HepG2 (cell line): ENCODE measurements around the gene FEM1C. TPM values are rescaled to one million over a fixed set of nuclear protein-coding genes. Genes with fewer than 3 reads are reported as not detected.

Source experiments
- FOXC1 ChIP-seq: sonication (generic); formaldehyde crosslinking; IDR thresholded peaks from 2 replicates; pipeline ENCODE4 v1.8.0; 2022; ENCODE audit warnings: mild to moderate bottlenecking, missing genetic modification reagents, borderline replicate concordance
- GATAD2A ChIP-seq: IDR thresholded peaks from 2 replicates; pipeline ENCODE4 v1.6.1; 2016
- NFATC3 ChIP-seq: sonication (generic); formaldehyde crosslinking; IDR thresholded peaks from 2 replicates; pipeline ENCODE4 v1.5.1; 2020; ENCODE audit warnings: mild to moderate bottlenecking, missing genetic modification reagents
- POLR2A ChIP-seq, 2 experiments: IDR thresholded peaks; 2 replicates each; pipeline ENCODE4 v1.6.1; 2011; ENCODE audit warnings: low read depth in 2 of 2, low read length in 2 of 2, mild to moderate bottlenecking in 1 of 2, moderate library complexity in 1 of 2; ENCODE audit not compliant: insufficient read depth in 1 of 2
- polyA plus RNA-seq, 8 experiments: library from polyadenylated mRNA; depleted of rRNA in 3 of 8; stranded (reverse) in 7 of 8; unstranded in 1 of 8; fragments of >200 nt; fragmentation: Illumina TruSeq in 4 of 8; extraction: Trizol in 4 of 8; gene quantifications; 2 replicates each; pipeline versions ENCODE4 v1.2.1 to v1.2.3, GENCODE V29; 2011 to 2016; ENCODE audit warnings: low read depth in 4 of 8, missing spikeins in 1 of 8, mixed read lengths in 1 of 8; ENCODE audit not compliant: insufficient read depth in 1 of 8
- total RNA-seq, 5 experiments: library from RNA; depleted of rRNA; stranded (reverse); fragments of >200 nt; fragmentation: Illumina TruSeq; extraction: Trizol; gene quantifications; 2 replicates each; pipeline ENCODE4 v1.2.3, GENCODE V29; 2016; ENCODE audit warnings: low read depth in 1 of 5
- TF ChIP-seq, protein P1 (sequence below): sonication (generic); formaldehyde crosslinking; IDR thresholded peaks from 2 replicates; pipeline ENCODE4 v1.9.0; 2021; ENCODE audit warnings: missing genetic modification reagents, mild to moderate bottlenecking, borderline replicate concordance
- TF ChIP-seq, protein P2 (sequence below): IDR thresholded peaks from 2 replicates; pipeline ENCODE4 v1.6.1; 2016; ENCODE audit warnings: low read depth, missing genetic modification reagents, missing compliant biosample characterization
- TF ChIP-seq, protein P3 (sequence below): sonication (generic); formaldehyde crosslinking; IDR thresholded peaks from 2 replicates; pipeline ENCODE4 v1.4.0; 2020; ENCODE audit warnings: missing genetic modification reagents
- TF ChIP-seq, protein P4 (sequence below): sonication (generic); formaldehyde crosslinking; IDR thresholded peaks from 2 replicates; pipeline ENCODE4 v1.4.0; 2020; ENCODE audit warnings: missing genetic modification reagents

Gene FEM1C
- total and polyA plus RNA-seq, 2 of the 13 experiments (the other 11 are each of a cell fraction or from before 2014, with no cell fraction given), result 5.5 to 8.3 TPM

DNA sequence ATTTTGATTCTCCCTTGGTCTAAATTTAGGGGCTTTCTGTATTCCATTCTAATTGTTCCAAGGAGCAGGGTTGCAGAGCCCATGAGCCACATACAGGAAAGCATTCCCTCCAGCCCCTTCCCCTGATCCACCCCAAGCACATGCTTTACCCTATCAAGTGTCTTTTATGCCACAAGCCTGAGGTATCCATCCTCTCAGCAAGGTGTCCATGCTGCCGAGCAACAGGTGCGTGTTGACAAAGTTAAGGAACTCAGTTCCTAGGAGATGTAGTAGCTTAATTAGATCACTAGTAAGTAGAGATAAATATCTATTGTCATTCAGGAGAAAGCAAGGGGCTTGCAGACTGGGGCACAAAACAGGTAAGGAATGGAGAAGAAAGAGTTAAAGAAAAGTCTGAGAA, 57.8 kb downstream of the FEM1C start (continued):
- TF ChIP-seq GATAD2A (CRISPR knock-in tag) (no peak), NFATC3 (CRISPR knock-in tag) (no peak), FOXC1 (CRISPR knock-in tag) (no peak), POLR2A (IDR thresholded peaks at IDR 0.05; ENCODE audit: insufficient read depth in 1 of 2, low read depth in 2 of 2, low read length in 2 of 2) (no peak)
- TF ChIP-seq, protein P1, sequence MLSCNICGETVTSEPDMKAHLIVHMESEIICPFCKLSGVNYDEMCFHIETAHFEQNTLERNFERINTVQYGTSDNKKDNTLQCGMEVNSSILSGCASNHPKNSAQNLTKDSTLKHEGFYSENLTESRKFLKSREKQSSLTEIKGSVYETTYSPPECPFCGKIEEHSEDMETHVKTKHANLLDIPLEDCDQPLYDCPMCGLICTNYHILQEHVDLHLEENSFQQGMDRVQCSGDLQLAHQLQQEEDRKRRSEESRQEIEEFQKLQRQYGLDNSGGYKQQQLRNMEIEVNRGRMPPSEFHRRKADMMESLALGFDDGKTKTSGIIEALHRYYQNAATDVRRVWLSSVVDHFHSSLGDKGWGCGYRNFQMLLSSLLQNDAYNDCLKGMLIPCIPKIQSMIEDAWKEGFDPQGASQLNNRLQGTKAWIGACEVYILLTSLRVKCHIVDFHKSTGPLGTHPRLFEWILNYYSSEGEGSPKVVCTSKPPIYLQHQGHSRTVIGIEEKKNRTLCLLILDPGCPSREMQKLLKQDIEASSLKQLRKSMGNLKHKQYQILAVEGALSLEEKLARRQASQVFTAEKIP (CRISPR knock-in tag), result no peak
- TF ChIP-seq, protein P2, sequence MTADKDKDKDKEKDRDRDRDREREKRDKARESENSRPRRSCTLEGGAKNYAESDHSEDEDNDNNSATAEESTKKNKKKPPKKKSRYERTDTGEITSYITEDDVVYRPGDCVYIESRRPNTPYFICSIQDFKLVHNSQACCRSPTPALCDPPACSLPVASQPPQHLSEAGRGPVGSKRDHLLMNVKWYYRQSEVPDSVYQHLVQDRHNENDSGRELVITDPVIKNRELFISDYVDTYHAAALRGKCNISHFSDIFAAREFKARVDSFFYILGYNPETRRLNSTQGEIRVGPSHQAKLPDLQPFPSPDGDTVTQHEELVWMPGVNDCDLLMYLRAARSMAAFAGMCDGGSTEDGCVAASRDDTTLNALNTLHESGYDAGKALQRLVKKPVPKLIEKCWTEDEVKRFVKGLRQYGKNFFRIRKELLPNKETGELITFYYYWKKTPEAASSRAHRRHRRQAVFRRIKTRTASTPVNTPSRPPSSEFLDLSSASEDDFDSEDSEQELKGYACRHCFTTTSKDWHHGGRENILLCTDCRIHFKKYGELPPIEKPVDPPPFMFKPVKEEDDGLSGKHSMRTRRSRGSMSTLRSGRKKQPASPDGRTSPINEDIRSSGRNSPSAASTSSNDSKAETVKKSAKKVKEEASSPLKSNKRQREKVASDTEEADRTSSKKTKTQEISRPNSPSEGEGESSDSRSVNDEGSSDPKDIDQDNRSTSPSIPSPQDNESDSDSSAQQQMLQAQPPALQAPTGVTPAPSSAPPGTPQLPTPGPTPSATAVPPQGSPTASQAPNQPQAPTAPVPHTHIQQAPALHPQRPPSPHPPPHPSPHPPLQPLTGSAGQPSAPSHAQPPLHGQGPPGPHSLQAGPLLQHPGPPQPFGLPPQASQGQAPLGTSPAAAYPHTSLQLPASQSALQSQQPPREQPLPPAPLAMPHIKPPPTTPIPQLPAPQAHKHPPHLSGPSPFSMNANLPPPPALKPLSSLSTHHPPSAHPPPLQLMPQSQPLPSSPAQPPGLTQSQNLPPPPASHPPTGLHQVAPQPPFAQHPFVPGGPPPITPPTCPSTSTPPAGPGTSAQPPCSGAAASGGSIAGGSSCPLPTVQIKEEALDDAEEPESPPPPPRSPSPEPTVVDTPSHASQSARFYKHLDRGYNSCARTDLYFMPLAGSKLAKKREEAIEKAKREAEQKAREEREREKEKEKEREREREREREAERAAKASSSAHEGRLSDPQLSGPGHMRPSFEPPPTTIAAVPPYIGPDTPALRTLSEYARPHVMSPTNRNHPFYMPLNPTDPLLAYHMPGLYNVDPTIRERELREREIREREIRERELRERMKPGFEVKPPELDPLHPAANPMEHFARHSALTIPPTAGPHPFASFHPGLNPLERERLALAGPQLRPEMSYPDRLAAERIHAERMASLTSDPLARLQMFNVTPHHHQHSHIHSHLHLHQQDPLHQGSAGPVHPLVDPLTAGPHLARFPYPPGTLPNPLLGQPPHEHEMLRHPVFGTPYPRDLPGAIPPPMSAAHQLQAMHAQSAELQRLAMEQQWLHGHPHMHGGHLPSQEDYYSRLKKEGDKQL, result no peak
- TF ChIP-seq, protein P3, sequence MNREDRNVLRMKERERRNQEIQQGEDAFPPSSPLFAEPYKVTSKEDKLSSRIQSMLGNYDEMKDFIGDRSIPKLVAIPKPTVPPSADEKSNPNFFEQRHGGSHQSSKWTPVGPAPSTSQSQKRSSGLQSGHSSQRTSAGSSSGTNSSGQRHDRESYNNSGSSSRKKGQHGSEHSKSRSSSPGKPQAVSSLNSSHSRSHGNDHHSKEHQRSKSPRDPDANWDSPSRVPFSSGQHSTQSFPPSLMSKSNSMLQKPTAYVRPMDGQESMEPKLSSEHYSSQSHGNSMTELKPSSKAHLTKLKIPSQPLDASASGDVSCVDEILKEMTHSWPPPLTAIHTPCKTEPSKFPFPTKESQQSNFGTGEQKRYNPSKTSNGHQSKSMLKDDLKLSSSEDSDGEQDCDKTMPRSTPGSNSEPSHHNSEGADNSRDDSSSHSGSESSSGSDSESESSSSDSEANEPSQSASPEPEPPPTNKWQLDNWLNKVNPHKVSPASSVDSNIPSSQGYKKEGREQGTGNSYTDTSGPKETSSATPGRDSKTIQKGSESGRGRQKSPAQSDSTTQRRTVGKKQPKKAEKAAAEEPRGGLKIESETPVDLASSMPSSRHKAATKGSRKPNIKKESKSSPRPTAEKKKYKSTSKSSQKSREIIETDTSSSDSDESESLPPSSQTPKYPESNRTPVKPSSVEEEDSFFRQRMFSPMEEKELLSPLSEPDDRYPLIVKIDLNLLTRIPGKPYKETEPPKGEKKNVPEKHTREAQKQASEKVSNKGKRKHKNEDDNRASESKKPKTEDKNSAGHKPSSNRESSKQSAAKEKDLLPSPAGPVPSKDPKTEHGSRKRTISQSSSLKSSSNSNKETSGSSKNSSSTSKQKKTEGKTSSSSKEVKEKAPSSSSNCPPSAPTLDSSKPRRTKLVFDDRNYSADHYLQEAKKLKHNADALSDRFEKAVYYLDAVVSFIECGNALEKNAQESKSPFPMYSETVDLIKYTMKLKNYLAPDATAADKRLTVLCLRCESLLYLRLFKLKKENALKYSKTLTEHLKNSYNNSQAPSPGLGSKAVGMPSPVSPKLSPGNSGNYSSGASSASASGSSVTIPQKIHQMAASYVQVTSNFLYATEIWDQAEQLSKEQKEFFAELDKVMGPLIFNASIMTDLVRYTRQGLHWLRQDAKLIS (CRISPR knock-in tag), result no peak
- TF ChIP-seq, protein P4, sequence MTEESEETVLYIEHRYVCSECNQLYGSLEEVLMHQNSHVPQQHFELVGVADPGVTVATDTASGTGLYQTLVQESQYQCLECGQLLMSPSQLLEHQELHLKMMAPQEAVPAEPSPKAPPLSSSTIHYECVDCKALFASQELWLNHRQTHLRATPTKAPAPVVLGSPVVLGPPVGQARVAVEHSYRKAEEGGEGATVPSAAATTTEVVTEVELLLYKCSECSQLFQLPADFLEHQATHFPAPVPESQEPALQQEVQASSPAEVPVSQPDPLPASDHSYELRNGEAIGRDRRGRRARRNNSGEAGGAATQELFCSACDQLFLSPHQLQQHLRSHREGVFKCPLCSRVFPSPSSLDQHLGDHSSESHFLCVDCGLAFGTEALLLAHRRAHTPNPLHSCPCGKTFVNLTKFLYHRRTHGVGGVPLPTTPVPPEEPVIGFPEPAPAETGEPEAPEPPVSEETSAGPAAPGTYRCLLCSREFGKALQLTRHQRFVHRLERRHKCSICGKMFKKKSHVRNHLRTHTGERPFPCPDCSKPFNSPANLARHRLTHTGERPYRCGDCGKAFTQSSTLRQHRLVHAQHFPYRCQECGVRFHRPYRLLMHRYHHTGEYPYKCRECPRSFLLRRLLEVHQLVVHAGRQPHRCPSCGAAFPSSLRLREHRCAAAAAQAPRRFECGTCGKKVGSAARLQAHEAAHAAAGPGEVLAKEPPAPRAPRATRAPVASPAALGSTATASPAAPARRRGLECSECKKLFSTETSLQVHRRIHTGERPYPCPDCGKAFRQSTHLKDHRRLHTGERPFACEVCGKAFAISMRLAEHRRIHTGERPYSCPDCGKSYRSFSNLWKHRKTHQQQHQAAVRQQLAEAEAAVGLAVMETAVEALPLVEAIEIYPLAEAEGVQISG (CRISPR knock-in tag), result no peak
